HG03342 (cell line): ENCODE results near the gene TBCCD1.
"Not testable (repeated sequence)": the region's sequence is repeated elsewhere in the genome, so short reads cannot be mapped to it uniquely, and the experiment has no call there.

Experiments used
- ATAC-seq: cut with Tn5 transposase; IDR thresholded peaks from one replicate; pipeline ENCODE4 v1.9.1; 2021; ENCODE audit warnings: mild to moderate bottlenecking, moderate library complexity; ENCODE audit not compliant: unreplicated experiment

Gene TBCCD1

GRCh38 chr3:186596568-186597287 lies 29.6 kb upstream of the TBCCD1 start:
- no peak for ATAC-seq

GRCh38 chr3:186594591-186595113 lies 27.5 kb upstream of the TBCCD1 start:
- no peak for ATAC-seq

GRCh38 chr3:186593862-186594261 lies 26.7 kb upstream of the TBCCD1 start:
- no peak for ATAC-seq

GRCh38 chr3:186592682-186593081 lies 25.5 kb upstream of the TBCCD1 start:
- no peak for ATAC-seq

GRCh38 chr3:186590580-186591295 lies 23.6 kb upstream of the TBCCD1 start:
- ATAC-seq, result no peak

- ATAC-seq, result no peak
Observed at GRCh38 chr3:186589856-186590579, 22.9 kb upstream of the TBCCD1 start.

- no peak for ATAC-seq
Observed at GRCh38 chr3:186589121-186589520, 22.0 kb upstream of the TBCCD1 start.

- no peak for ATAC-seq
Observed at GRCh38 chr3:186588632-186589031, 21.5 kb upstream of the TBCCD1 start.

- no peak for ATAC-seq
Observed at GRCh38 chr3:186587183-186587582, 20.0 kb upstream of the TBCCD1 start.

- not testable (repeated sequence) for ATAC-seq
Observed at GRCh38 chr3:186586245-186586644, 19.1 kb upstream of the TBCCD1 start.

- ATAC-seq, result no peak
Observed at GRCh38 chr3:186583831-186584230, 16.7 kb upstream of the TBCCD1 start.

GRCh38 chr3:186582541-186582940 lies 15.4 kb upstream of the TBCCD1 start:
- no peak for ATAC-seq

GRCh38 chr3:186580785-186581184 lies 13.6 kb upstream of the TBCCD1 start:
- ATAC-seq, result no peak

- ATAC-seq, result no peak
Observed at GRCh38 chr3:186577521-186577920, 10.4 kb upstream of the TBCCD1 start.

GRCh38 chr3:186571644-186572013 lies 4.5 kb upstream of the TBCCD1 start:
- ATAC-seq, result no peak

- no peak for ATAC-seq
Observed at GRCh38 chr3:186570941-186571643, 4.0 kb upstream of the TBCCD1 start.

GRCh38 chr3:186570096-186570940 lies 3.2 kb upstream of the TBCCD1 start, which contains the start of gene DNAJB11:
Gene DNAJB11, plus strand, starts transcription at chr3:186570720. Its CDS starts 178 bp downstream, at chr3:186570898.
- peak; percentile 82 for ATAC-seq

- no peak for ATAC-seq
Observed at GRCh38 chr3:186569779-186570095, 2.6 kb upstream of the TBCCD1 start.

- not testable (repeated sequence) for ATAC-seq
Observed at GRCh38 chr3:186569361-186569760, 2.2 kb upstream of the TBCCD1 start.

GRCh38 chr3:186566772-186567071 lies 417 bp downstream of the TBCCD1 start:
- ATAC-seq, result no peak
